HepG2 (cell line): ENCODE results near the gene MPP3. TPM values are rescaled to one million over a fixed set of nuclear protein-coding genes. Genes with fewer than 3 reads are reported as not detected.

Experiments used
- FLYWCH1 ChIP-seq: sonication (generic); formaldehyde crosslinking; IDR thresholded peaks from 2 replicates; pipeline ENCODE4 v1.8.1; 2023; ENCODE audit warnings: mild to moderate bottlenecking, missing genetic modification reagents
- JUNB ChIP-seq: sonication (generic); formaldehyde crosslinking; IDR thresholded peaks from 2 replicates; pipeline ENCODE4 v1.8.0; 2022; ENCODE audit warnings: missing genetic modification reagents, mild to moderate bottlenecking, borderline replicate concordance
- KDM4B ChIP-seq: sonication (generic); formaldehyde crosslinking; IDR thresholded peaks from 2 replicates; pipeline ENCODE4 v1.4.0; 2020; ENCODE audit warnings: missing genetic modification reagents
- NR0B2 ChIP-seq: sonication (generic); formaldehyde crosslinking; IDR thresholded peaks from 2 replicates; pipeline ENCODE4 v1.4.0; 2020; ENCODE audit warnings: mild to moderate bottlenecking, missing genetic modification reagents
- RNF219 ChIP-seq: sonication (generic); formaldehyde crosslinking; IDR thresholded peaks from 2 replicates; pipeline ENCODE4 v1.5.0; 2020; ENCODE audit warnings: mild to moderate bottlenecking, missing genetic modification reagents
- SMAD1 ChIP-seq: sonication (generic); formaldehyde crosslinking; IDR thresholded peaks from 2 replicates; pipeline ENCODE4 v1.4.0; 2020; ENCODE audit warnings: missing genetic modification reagents, low read depth, mild to moderate bottlenecking, borderline replicate concordance
- TERF1 ChIP-seq: sonication (generic); formaldehyde crosslinking; IDR thresholded peaks from 2 replicates; pipeline ENCODE4 v1.8.0; 2022; ENCODE audit warnings: mild to moderate bottlenecking, missing genetic modification reagents, moderate library complexity
- TFDP2 ChIP-seq: sonication (generic); formaldehyde crosslinking; IDR thresholded peaks from 2 replicates; pipeline ENCODE4 v1.4.0; 2020; ENCODE audit warnings: missing genetic modification reagents
- THRA ChIP-seq: sonication (generic); formaldehyde crosslinking; IDR thresholded peaks from 2 replicates; pipeline ENCODE4 v1.4.0; 2020; ENCODE audit warnings: missing genetic modification reagents, borderline replicate concordance
- ZNF30 ChIP-seq: sonication (generic); formaldehyde crosslinking; IDR thresholded peaks from 2 replicates; pipeline ENCODE4 v1.5.0; 2020; ENCODE audit warnings: mild to moderate bottlenecking, missing genetic modification reagents
- ZNF318 ChIP-seq: sonication (generic); formaldehyde crosslinking; IDR thresholded peaks from 2 replicates; pipeline ENCODE4 v1.4.0; 2020; ENCODE audit warnings: mild to moderate bottlenecking, missing genetic modification reagents
- ZNF33B ChIP-seq: sonication (generic); formaldehyde crosslinking; IDR thresholded peaks from 2 replicates; pipeline ENCODE4 v1.5.1; 2020; ENCODE audit warnings: mild to moderate bottlenecking, missing genetic modification reagents
- ZNF343 ChIP-seq: sonication (generic); formaldehyde crosslinking; IDR thresholded peaks from 2 replicates; pipeline ENCODE4 v1.4.0; 2020; ENCODE audit warnings: mild to moderate bottlenecking, missing genetic modification reagents
- ZNF557 ChIP-seq: sonication (generic); formaldehyde crosslinking; IDR thresholded peaks from 2 replicates; pipeline ENCODE4 v1.4.0; 2020; ENCODE audit warnings: missing genetic modification reagents
- polyA plus RNA-seq, 8 experiments: library from polyadenylated mRNA; depleted of rRNA in 3 of 8; stranded (reverse) in 7 of 8; unstranded in 1 of 8; fragments of >200 nt; fragmentation: Illumina TruSeq in 4 of 8; extraction: Trizol in 4 of 8; gene quantifications; 2 replicates each; pipeline versions ENCODE4 v1.2.1 to v1.2.3, GENCODE V29; 2011 to 2016; ENCODE audit warnings: low read depth in 4 of 8, missing spikeins in 1 of 8, mixed read lengths in 1 of 8; ENCODE audit not compliant: insufficient read depth in 1 of 8
- total RNA-seq, 5 experiments: library from RNA; depleted of rRNA; stranded (reverse); fragments of >200 nt; fragmentation: Illumina TruSeq; extraction: Trizol; gene quantifications; 2 replicates each; pipeline ENCODE4 v1.2.3, GENCODE V29; 2016; ENCODE audit warnings: low read depth in 1 of 5

Gene MPP3
- total and polyA plus RNA-seq, 2 of the 13 experiments (the other 11 are each of a cell fraction or from before 2014, with no cell fraction given) = 0.91 to 1.8 TPM

GRCh38 chr17:43760254-43760852, 72.6 kb downstream of the MPP3 start (continued):
- TF ChIP-seq KDM4B (CRISPR knock-in tag) (no peak; the same call in 1 of the 2 replicates), ZNF318 (no peak), FLYWCH1 (no peak; the same call in 1 of the 2 replicates), TFDP2 (CRISPR knock-in tag) (no peak), THRA (CRISPR knock-in tag) (peak; percentile 64), ZNF33B (CRISPR knock-in tag) (0 out of 2 replicates have a peak, but pooled peaks have one; percentile 42), TERF1 (CRISPR knock-in tag) (no peak), NR0B2 (no peak), ZNF557 (CRISPR knock-in tag) (no peak), ZNF30 (no peak), JUNB (CRISPR knock-in tag) (no peak), ZNF343 (CRISPR knock-in tag) (no peak), RNF219 (CRISPR knock-in tag) (no peak), SMAD1 (CRISPR knock-in tag) (peak; percentile 66; the same call in 1 of the 2 replicates)
